RWPE1 (cell line): ENCODE results near the gene DMXL2.

ENCODE experiments used
- CTCF ChIA-PET: fragments of 350-600 bp; sonication (Branson Sonifier 250); formaldehyde crosslinking; extraction: SDS; loops from one replicate; lab custom pipeline; 2021; lab: Yijun Ruan, JAX
- POLR2A ChIA-PET: fragments of 400-600 bp; formaldehyde crosslinking; extraction: SDS; loops from one replicate; lab custom pipeline; 2020; ENCODE audit warnings: antibody characterized with exemption; ENCODE audit not compliant: low non-redundant PET; lab: Yijun Ruan, JAX
- DNase-seq: peaks from one replicate; pipeline ENCODE4 v3.0.0; 2012; ENCODE audit warnings: low spot score
- H3K27ac ChIP-seq: fragments of 450-650 bp; 2 replicates; pipeline ENCODE4 v1.5.1; 2017
- CTCF ChIP-seq: fragments of 450-650 bp; conservative IDR thresholded peaks from 2 replicates; pipeline ENCODE4 v1.5.1; 2017; ENCODE audit warnings: low read depth, mild to moderate bottlenecking

DMXL2 gene

GRCh38 chr15:51622604-51623370 is at the start of gene DMXL2:
TSS of gene DMXL2 (minus strand) at chr15:51622771. CDS start at chr15:51622545, 226 bp downstream.
- POLR2A ChIA-PET, result interaction anchor here (0.6 kb wide), 1 partner anchor 206 kb away, joined by 3 read pairs; no protein-coding TSS in a partner anchor
- DNase-seq, result peak; percentile 86
- CTCF ChIA-PET, result interaction anchor here (0.6 to 0.7 kb wide), 2 partner anchors 9 to 142 kb away, joined by 3 to 5 read pairs; no protein-coding TSS in a partner anchor
- peak within 1 kb of the TSS; percentile 87 for H3K27ac ChIP-seq
- no peak for TF ChIP-seq CTCF

GRCh38 chr15:51672155-51672687 is 49.6 kb upstream of the DMXL2 start:
- POLR2A ChIA-PET, result interaction anchor here (0.6 kb wide), 1 partner anchor 49 kb away, joined by 3 read pairs; no protein-coding TSS in a partner anchor
- no peak for DNase-seq
- no peak overlapping the region for H3K27ac ChIP-seq
- CTCF ChIA-PET, result interaction anchor here (0.6 kb wide), 2 partner anchors 71 to 213 kb away, joined by 3 read pairs; no protein-coding TSS in a partner anchor
- no peak for TF ChIP-seq CTCF

- POLR2A ChIA-PET, result no interaction called here
- no peak for TF ChIP-seq CTCF
- no peak for DNase-seq
- no peak overlapping the region for H3K27ac ChIP-seq
- CTCF ChIA-PET, result interaction anchor here (0.7 kb wide), 1 partner anchor 48 kb away, joined by 3 read pairs; no protein-coding TSS in a partner anchor
Measured at GRCh38 chr15:51669381-51669780, 46.8 kb upstream of the DMXL2 start.

GRCh38 chr15:51668446-51668845 is 45.9 kb upstream of the DMXL2 start:
- no peak overlapping the region for H3K27ac ChIP-seq
- DNase-seq, result no peak
- POLR2A ChIA-PET, result no interaction called here
- CTCF ChIA-PET, result no interaction called here
- no peak for TF ChIP-seq CTCF

GRCh38 chr15:51667478-51667877 is 44.9 kb upstream of the DMXL2 start:
- DNase-seq, result no peak
- POLR2A ChIA-PET, result no interaction called here
- CTCF ChIA-PET, result interaction anchor here (0.7 kb wide), 1 partner anchor 228 kb away, joined by 3 read pairs; no protein-coding TSS in a partner anchor
- no peak for TF ChIP-seq CTCF
- H3K27ac ChIP-seq, result no peak overlapping the region

- ChIA-PET POLR2A (no interaction called here), CTCF (interaction anchor here (0.5 to 0.7 kb wide), 2 partner anchors 38 to 161 kb away, joined by 3 read pairs; no protein-coding TSS in a partner anchor)
- no peak for TF ChIP-seq CTCF
- no peak overlapping the region for H3K27ac ChIP-seq
- no peak for DNase-seq
Measured at GRCh38 chr15:51661072-51661471, 38.5 kb upstream of the DMXL2 start.
